HG02970 (cell line): ENCODE measurements around the gene CCDC7.
"Not testable (repeated sequence)": the region's sequence is repeated elsewhere in the genome, so short reads cannot be mapped to it uniquely, and the experiment has no call there.

Experiments used
- ATAC-seq: cut with Tn5 transposase; IDR thresholded peaks from one replicate; pipeline ENCODE4 v1.9.1; 2021; ENCODE audit warnings: mild to moderate bottlenecking, moderate library complexity, moderate number of reproducible peaks; ENCODE audit not compliant: unreplicated experiment, low FRiP score

The CCDC7 gene

DNA sequence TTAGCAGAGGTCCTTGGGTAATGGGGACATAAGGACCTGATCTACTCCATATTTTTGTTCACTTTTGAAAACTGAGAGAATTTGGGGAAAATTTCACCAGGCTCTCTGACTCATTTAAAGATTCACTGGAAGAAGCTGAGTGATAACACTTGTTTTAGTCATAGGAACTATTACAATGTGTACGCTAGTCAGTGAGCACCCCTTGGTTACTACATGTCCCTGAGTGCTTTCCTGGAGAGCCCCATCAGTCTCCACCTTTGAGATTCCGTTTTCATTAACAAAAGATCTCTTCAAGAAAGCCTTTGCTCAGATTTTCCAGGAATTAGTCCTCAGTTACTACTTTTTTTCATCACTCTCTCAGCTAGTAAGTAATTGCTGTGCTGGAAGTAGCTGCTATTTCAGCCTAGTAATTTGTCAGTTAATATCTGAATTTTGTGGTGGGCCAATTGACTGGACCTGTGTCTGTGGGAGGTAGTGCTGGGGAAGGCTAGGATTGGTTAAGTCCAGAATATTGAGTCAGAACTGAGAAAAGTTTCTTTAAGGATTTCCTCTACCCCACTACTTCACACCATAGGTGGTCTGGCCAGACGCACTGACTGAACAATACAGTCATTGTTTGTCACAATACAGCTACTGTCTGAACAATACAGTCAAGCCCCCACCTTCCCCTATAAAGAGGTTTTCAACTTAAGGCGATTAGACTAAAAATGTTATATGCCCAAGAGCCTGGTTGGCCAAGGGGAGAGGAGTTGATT lies 235.0 kb downstream of the CCDC7 start:
- no peak for ATAC-seq

DNA sequence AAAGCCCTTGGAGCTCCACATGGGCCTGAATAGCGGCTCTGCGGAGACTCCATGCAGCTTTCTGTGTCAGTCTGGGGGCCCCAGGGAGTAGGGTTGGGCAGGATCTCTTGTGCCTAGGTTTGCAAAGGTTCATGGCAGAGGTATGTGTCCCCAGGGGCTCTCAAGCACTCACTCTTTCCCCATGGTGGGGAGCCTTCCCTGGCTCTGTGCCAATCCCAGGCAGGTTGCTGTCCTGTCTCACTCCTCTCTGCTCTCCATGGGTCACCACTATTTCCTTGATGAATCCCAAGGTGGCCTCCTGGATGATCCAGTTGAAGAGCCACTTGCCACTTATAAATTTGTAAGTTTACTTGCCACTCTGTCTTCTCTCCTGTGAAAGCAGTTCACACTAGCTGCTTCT lies 238.4 kb downstream of the CCDC7 start:
- no peak for ATAC-seq

DNA sequence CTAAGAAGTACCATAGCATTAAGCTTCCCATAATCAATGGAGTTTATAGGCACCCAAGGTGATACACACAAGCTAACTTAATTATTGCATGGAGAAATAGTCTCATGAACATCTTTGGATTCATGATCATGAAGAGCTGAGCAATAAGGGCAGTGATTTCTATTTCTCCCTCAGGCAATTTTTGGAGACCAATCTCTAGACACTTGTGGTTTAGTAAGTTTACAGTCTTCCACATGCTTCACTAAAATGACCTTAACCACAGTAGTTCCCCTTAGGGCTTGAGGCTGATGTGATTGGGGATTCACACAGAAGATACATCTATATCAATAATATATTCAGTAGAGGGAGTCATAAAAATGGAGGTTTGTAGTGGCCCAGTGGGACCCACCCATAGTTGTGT lies 241.2 kb downstream of the CCDC7 start:
- no peak for ATAC-seq

DNA sequence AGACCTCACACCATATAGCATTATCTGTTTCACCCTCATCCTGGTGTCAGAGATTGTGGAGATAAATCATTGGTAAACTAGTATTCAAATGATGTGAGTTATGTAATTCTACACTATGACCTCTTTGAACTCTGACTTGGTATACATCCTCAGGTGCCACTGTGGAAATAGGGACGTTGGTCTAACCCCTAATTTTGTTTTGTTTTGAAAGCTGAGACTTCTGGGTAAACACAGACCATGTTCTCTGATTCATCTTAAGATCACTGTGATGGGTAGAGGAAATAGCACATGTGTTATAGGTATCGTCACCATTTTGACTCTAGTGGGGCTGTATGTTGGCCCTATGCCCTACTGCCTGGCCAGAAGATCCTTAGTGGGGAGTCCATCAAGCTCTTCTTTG lies 241.6 kb downstream of the CCDC7 start:
- ATAC-seq: no peak

DNA sequence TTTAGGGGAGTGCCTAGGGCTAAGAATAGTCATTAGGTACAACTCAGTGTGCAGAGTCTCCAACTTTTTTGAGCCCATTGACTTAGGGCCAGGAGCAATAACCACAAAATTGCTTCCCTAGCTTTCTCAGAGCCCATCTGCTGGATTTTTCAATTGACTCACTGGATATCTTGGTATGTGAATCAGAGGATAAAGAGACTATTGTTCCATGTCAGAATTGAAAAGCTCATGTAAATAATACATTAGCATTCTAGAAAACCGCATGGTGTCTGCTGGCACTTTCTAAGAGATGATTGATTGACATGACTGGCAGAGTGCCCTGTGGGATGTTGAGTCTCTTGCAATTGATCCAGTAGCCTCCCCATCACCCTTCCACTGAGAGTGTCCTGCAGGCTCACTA lies 246.2 kb downstream of the CCDC7 start:
- no peak for ATAC-seq

DNA sequence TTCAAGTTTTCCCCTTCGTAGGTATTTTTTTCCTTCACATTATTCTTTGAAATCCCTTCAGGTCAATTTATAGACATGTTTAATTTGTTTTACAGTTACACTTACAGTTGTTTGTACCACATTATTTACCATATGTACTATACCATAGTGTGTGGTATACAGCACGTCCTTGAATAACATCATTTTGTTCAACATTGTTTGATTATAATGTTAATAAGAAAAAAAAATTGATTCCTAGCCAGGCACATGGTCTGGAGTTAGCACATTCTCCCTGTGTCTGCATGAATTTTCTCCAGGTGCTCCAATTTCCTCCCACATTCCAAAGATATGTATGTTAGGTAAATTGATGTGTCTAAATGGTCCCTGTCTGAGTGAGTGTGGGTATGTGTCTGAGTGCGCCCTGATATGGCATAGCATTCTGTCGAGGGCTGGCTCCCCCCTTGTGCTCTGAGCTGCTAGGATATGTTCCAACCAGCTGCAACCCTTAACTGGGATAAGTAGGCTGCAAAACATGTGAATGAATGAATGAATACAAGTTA lies 247.6 kb downstream of the CCDC7 start:
- no peak for ATAC-seq

DNA sequence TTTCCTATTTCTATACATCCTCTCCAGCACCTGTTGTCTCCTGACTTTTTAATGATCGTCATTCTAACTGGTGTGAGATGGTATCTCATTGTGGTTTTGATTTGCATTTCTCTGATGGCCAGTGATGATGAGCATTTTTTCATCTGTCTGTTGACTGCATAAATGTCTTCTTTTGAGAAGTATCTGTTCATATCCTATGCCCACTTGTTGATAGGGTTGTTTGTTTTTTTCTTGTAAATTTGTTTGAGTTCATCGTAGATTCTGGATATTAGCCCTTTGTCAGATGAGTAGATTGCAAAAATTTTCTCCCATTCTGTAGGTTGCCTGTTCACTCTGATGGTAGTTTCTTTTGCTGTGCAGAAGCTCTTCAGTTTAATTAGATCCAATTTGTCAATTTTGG lies 253.7 kb downstream of the CCDC7 start:
- ATAC-seq: not testable (repeated sequence)

DNA sequence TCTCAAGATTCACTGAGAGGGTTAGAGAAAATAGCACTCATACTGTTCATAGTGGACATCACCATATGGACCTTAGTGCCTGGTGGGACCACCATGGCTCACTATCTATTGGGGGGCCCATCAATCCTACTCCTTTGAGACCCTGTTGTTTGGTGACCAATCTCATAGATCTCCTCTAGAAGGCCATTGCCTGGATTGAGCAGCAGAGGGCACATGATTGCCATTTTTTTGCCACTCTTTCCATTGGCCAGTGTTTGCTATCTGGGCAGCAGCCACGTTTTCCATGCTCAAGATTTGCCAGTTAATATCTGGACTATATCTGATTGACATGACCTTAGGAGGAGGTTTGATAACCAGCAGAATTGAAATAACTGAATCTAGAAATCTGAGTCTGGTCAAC lies 267.6 kb downstream of the CCDC7 start:
- no peak for ATAC-seq

DNA sequence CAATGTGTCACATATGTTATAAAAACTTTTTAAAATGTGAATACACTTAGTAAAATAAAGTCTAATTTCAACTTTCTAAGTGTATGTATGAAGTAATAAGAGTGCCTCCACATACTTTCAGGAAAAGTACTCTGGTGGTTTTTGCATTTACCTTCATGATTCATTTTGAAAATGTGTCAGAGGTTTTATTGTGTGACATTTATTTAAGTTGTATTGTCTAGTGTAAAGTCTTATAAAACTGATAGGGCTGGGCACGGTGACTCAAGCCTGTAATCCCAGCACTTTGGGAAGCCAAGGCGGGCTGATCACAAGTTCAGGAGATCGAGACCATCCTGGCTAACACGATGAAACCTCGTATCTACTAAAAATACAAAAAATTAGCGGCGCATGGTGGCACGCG lies 285.6 kb downstream of the CCDC7 start:
- ATAC-seq: no peak

DNA sequence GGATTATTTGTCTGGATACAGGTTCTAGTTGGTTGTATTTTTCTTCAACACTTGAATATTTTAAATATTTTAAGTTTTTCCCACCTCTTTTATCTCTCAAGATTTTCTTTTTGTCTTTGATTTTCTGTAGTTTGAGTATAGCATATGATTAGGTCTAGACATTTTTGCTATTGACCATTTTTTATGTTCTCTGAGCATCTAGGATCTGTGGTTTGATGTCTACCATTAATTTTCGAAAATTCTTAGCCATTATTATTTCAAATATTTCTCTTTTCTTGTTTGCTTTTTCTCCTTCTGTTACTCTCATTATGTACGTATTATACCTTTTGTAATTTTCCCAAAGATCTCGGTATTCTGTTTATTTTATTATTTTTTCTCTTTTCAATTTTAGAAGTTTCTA lies 293.0 kb downstream of the CCDC7 start:
- no peak for ATAC-seq

DNA sequence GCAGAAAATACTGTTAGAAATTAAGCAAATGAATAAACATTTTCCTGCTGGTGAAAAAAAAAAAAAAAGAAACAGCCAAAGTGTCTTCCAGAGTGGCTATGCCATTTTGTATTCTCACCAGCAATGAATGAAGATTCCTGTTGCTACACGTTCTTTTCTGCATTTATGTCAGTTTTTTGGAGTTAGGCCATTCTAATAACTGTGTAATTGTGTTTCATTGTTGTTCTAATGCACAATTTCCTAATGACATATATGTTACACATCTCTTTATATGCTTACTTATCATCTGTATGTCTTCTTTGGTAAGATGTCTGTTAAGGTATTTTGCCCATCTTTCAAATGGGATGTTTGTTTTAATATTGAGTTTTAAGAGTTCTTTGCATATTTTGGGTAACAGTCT lies 298.4 kb downstream of the CCDC7 start:
- ATAC-seq: no peak

DNA sequence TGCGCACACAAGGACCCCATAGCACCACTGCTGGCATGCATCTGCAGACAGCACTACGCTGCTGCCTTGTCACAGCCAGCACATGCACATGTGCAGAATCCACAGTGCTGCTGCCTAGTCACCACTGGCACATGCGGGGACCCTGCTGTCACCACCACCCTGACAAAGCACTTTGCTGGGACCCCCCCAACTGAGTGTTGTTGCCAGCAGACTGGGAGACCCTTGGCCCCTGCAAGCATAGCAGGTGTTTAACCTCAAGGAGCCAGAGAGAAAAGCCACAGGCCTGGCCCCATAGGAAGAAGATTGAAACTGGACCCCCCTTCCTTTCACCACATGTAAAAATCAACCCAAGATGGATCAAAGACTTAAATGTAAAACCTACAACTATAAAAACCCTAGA lies 300.9 kb downstream of the CCDC7 start:
- ATAC-seq: no peak

DNA sequence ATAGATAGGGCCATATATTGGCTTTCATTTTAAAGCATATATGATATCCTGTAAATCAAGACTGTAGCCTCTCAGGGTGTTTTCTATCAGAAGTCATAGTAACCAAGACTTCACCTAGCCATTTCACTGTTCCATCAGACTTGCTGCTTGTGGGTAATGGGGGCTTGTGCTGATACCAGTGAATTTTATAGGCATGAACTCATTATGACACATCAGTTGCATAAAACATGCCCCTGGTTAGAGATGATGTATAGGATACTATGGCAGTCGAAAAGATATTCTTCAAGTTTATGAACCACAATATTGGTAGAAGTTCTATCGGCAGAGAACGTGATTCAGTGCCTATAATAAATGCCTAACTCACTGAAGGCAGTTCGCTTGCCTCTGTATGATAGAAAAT lies 305.6 kb downstream of the CCDC7 start:
- no peak for ATAC-seq

DNA sequence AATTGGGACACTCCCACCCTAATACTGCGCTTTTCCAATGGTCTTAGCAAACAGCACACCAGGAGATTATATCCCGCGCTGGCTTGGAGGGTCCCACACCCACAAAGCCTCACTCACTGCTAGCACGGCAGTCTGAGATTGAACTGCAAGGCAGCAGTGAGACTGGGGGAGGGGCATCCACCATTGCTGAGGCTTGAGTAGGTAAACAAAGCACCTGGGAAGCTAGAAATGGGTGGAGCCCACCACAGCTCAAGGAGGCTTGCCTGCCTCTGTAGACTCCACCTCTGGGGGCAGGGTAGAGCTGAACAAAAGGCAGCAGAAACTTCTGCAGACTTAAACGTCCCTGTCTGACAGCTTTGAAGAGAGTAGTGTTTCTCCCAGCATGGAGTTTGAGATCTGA lies 309.0 kb downstream of the CCDC7 start:
- not testable (repeated sequence) for ATAC-seq

DNA sequence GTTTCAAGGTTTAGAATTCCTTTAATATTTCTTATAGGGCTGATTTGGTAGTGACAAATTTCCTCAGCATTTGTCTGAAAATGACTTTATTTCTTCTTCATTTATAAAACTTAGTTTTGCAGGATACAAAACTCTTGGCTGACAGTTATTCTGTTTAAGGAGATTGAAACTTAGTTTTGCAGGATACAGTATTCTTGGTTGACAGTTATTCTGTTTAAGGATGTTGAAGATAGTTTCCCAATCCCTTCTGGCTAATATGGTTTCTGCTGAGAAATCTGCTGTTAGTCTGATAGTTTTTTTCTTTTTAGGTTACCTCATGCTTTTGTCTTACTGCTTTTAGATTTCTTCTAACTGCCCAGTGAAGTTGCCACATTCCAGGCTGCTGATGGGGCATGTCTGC lies 325.3 kb downstream of the CCDC7 start:
- no peak for ATAC-seq

DNA sequence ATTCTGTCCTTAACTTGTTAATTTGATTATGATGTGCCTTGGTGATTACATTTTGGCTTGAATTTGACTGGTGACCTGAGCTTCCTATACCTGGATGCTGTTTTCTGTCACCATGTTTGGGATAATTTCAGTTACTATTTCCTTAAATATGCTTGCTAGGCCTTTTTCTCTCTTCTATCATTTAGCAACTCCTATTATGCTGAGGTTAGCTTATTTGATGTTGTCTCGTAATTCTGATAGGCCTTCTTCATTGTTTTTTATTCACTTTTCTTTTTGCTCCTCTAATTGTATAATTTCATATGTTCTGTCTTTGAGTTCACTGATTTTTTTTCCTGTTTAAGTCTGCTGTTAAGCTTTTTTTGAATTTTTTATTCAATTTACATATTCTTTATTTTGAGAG lies 327.2 kb downstream of the CCDC7 start:
- no peak for ATAC-seq

DNA sequence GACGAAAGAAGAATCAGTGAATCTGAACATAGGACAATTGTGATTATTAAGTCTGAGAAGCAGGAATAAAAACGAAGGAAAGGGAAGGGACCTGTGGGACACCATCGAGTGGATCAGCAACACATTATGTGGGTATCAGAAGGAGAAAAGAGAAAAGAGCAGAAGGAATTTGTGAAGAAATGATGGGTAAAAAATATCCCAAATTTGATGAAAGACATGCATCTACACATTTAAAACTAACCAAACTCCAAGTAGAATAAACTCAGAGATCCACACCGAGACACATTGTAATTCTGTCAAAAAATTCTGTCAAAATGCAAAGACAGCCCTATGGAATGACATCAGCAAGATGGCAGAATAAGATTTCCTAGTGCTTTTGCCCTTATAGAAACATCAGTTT lies 341.0 kb downstream of the CCDC7 start:
- ATAC-seq: no peak

DNA sequence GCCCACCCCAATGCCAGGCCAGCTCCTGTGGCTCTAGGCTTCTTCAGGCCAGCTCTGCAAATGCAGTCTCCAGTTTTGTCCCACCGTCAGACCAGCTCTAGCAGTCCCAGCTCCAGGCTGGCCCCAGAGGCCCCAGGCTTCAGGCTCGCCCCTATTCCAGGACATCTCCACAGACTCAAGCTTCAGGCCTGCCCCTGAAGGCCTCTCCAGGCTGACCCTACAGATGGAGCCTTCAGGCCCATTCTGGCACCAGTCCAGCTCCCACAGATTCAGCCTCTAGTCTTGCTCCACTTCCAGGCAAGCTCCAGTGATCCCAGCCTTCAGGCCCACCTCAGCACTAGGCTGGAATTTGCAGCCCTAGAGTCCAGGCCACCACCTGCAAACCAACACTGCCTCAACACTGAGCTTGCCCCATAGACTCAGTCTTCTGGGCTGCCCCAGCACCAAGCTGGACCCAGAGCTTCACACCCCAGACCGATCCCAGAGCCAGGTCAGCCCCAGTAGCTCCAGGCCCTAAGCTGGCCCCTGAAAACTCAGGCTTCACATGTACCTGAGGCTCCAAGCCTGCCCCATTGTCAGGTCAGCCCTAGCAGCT lies 341.8 kb downstream of the CCDC7 start:
- no peak for ATAC-seq

DNA sequence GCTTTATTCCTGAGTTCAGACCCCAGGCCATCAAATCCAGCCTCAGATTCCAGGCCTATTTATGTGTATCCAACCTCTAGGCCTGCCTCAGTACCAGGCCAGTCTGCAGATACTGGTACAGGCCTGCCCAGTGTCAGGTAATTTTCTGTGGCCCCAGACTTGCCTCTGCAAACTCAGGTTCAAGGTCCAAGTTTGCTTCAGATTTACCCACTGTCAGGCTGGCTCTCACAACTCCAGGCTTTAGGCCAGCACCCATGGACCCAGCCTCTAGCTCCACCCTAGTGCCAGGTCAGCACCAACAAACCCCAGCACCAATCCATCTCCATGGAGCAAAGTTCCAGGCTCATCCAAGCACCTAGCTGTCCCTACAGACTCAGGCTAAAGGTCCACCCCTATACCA lies 342.4 kb downstream of the CCDC7 start:
- ATAC-seq: no peak

DNA sequence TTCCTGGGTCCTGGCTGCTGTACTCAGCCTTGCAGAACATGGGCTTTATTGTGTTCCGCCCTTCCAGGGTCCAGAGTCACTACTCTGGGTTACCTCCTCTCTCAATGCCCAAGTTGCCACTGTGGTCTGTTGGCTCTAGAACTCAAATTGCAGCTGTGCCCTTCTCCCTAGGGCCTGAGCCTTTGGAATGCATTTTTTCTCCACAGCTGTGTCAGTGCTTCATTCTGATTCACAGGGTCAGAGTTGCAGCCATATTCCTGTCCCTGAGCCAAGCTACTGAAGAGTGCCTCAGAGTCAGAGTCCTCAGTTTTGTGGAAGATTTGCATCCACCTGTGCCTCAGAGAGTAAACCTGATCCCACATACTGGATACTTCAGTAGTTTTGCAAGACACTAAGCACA lies 344.5 kb downstream of the CCDC7 start:
- ATAC-seq: no peak

DNA sequence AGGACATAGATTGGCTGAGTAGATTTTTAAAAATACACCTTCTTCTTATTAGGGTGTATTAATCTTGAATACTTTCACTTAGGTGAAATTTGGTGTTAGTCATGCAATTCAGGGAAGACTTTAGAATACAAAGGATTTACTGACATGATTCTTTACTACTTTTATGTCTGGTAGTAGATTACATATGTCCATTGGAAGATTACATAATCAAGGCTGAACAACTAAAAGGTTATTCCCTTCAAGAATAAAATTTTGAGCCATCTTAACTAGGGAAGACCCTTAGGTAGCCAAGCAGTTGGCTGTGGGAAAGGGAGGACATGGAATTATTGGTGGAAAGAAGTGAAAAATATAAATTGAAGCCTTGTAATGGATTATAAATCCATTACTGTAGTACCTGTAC lies 347.1 kb downstream of the CCDC7 start:
- ATAC-seq: no peak

DNA sequence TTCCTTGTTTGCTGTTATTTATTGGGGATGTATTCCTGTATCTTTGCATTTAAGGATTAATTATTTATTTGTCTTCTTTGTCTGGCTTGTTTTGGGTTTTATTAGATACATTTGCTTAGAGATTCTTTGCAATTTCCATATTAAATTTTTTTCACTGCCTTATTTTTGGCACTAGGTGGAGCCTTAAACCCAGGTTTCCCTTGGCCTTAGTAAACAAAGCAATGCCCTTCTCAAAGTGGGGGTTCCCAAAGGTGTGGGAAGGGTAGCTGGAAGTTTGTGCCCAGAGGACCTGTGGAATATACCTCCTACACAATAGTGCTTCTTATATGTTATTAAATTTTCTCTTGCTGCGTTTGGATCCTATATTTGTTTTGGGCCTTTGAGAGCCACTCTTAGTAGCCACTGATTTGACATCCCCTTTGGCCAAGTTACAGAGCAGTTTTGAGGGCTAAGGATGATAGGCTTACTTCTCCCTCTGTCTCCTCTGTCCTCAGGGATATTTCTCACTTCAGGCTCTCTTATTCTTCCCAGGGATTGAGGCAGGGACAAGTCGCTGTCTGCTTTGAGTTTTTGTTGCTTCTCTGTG lies 349.8 kb downstream of the CCDC7 start:
- no peak for ATAC-seq
